HepG2 (cell line): Measurements from ENCODE around the gene FOSB. TPM values are rescaled to one million over a fixed set of nuclear protein-coding genes. Genes with fewer than 3 reads are reported as not detected.

ENCODE experiments used
- KLF13 ChIP-seq: sonication (generic); formaldehyde crosslinking; IDR thresholded peaks from 2 replicates; pipeline ENCODE4 v1.4.0; 2020; ENCODE audit warnings: mild to moderate bottlenecking, missing genetic modification reagents
- MAFF ChIP-seq: IDR thresholded peaks from 2 replicates; pipeline ENCODE4 v1.6.1; 2011; ENCODE audit warnings: low read depth, low read length, improper control_type of control experiment
- TSC22D2 ChIP-seq: sonication (generic); formaldehyde crosslinking; IDR thresholded peaks from 2 replicates; pipeline ENCODE4 v1.5.1; 2020; ENCODE audit warnings: missing genetic modification reagents, mild to moderate bottlenecking, borderline replicate concordance
- ZC3H4 ChIP-seq: sonication (generic); formaldehyde crosslinking; IDR thresholded peaks from 2 replicates; pipeline ENCODE4 v1.4.0; 2020; ENCODE audit warnings: missing genetic modification reagents, borderline replicate concordance
- ZMYM4 ChIP-seq: sonication (generic); formaldehyde crosslinking; IDR thresholded peaks from 2 replicates; pipeline ENCODE4 v1.8.1; 2023; ENCODE audit warnings: mild to moderate bottlenecking, missing genetic modification reagents
- polyA plus RNA-seq, 8 experiments: library from polyadenylated mRNA; depleted of rRNA in 3 of 8; stranded (reverse) in 7 of 8; unstranded in 1 of 8; fragments of >200 nt; fragmentation: Illumina TruSeq in 4 of 8; extraction: Trizol in 4 of 8; gene quantifications; 2 replicates each; pipeline versions ENCODE4 v1.2.1 to v1.2.3, GENCODE V29; 2011 to 2016; ENCODE audit warnings: low read depth in 4 of 8, missing spikeins in 1 of 8, mixed read lengths in 1 of 8; ENCODE audit not compliant: insufficient read depth in 1 of 8
- total RNA-seq, 5 experiments: library from RNA; depleted of rRNA; stranded (reverse); fragments of >200 nt; fragmentation: Illumina TruSeq; extraction: Trizol; gene quantifications; 2 replicates each; pipeline ENCODE4 v1.2.3, GENCODE V29; 2016; ENCODE audit warnings: low read depth in 1 of 5
- TF ChIP-seq, protein P1 (sequence below): sonication (generic); formaldehyde crosslinking; IDR thresholded peaks from 2 replicates; pipeline ENCODE4 v1.8.1; 2022; ENCODE audit warnings: low read depth, mild to moderate bottlenecking, missing genetic modification reagents
- TF ChIP-seq, protein P2 (sequence below): sonication (generic); formaldehyde crosslinking; IDR thresholded peaks from 2 replicates; pipeline ENCODE4 v1.5.0; 2020; ENCODE audit warnings: missing genetic modification reagents
- TF ChIP-seq, protein P3 (sequence below): sonication (generic); formaldehyde crosslinking; IDR thresholded peaks from 2 replicates; pipeline ENCODE4 v1.5.0; 2020; ENCODE audit warnings: missing genetic modification reagents
- TF ChIP-seq, protein P4 (sequence below): sonication (generic); formaldehyde crosslinking; IDR thresholded peaks from 2 replicates; pipeline ENCODE4 v1.8.1; 2023; ENCODE audit warnings: missing genetic modification reagents, inconsistent platforms, borderline replicate concordance

FOSB gene
- total and polyA plus RNA-seq, 2 of the 13 experiments (the other 11 are each of a cell fraction or from before 2014, with no cell fraction given) = 2.8 to 6.0 TPM

DNA sequence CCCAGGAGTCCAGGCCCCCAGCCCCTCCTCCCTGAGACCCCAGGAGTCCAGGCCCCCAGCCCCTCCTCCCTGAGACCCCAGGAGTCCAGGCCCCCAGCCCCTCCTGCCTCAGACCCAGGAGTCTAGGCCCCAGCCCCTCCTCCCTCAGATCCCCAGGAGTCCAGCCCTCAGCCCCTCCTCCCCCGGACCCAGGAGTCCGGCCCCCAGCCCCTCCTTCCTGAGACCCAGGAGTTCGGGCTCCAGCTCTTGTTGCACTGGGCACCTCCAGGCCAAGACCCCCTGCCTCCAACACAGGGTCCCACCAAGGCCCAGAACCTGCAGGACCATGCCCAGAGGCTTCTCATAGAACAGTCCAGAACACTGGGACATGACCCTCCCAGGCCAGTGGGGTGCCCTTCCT is 47.9 kb upstream of the FOSB start (continued):
- TF ChIP-seq, protein P1, sequence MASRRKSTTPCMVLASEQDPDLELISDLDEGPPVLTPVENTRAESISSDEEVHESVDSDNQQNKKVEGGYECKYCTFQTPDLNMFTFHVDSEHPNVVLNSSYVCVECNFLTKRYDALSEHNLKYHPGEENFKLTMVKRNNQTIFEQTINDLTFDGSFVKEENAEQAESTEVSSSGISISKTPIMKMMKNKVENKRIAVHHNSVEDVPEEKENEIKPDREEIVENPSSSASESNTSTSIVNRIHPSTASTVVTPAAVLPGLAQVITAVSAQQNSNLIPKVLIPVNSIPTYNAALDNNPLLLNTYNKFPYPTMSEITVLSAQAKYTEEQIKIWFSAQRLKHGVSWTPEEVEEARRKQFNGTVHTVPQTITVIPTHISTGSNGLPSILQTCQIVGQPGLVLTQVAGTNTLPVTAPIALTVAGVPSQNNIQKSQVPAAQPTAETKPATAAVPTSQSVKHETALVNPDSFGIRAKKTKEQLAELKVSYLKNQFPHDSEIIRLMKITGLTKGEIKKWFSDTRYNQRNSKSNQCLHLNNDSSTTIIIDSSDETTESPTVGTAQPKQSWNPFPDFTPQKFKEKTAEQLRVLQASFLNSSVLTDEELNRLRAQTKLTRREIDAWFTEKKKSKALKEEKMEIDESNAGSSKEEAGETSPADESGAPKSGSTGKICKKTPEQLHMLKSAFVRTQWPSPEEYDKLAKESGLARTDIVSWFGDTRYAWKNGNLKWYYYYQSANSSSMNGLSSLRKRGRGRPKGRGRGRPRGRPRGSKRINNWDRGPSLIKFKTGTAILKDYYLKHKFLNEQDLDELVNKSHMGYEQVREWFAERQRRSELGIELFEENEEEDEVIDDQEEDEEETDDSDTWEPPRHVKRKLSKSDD (CRISPR knock-in tag) = no peak
- TF ChIP-seq ZMYM4 (CRISPR knock-in tag) (no peak), MAFF (no peak), ZC3H4 (CRISPR knock-in tag) (no peak), KLF13 (CRISPR knock-in tag) (no peak), TSC22D2 (CRISPR knock-in tag) (no peak)
- TF ChIP-seq, protein P2, sequence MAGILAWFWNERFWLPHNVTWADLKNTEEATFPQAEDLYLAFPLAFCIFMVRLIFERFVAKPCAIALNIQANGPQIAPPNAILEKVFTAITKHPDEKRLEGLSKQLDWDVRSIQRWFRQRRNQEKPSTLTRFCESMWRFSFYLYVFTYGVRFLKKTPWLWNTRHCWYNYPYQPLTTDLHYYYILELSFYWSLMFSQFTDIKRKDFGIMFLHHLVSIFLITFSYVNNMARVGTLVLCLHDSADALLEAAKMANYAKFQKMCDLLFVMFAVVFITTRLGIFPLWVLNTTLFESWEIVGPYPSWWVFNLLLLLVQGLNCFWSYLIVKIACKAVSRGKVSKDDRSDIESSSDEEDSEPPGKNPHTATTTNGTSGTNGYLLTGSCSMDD (CRISPR knock-in tag) = no peak
- TF ChIP-seq, protein P3, sequence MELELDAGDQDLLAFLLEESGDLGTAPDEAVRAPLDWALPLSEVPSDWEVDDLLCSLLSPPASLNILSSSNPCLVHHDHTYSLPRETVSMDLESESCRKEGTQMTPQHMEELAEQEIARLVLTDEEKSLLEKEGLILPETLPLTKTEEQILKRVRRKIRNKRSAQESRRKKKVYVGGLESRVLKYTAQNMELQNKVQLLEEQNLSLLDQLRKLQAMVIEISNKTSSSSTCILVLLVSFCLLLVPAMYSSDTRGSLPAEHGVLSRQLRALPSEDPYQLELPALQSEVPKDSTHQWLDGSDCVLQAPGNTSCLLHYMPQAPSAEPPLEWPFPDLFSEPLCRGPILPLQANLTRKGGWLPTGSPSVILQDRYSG (CRISPR knock-in tag) = no peak
- TF ChIP-seq, protein P4, sequence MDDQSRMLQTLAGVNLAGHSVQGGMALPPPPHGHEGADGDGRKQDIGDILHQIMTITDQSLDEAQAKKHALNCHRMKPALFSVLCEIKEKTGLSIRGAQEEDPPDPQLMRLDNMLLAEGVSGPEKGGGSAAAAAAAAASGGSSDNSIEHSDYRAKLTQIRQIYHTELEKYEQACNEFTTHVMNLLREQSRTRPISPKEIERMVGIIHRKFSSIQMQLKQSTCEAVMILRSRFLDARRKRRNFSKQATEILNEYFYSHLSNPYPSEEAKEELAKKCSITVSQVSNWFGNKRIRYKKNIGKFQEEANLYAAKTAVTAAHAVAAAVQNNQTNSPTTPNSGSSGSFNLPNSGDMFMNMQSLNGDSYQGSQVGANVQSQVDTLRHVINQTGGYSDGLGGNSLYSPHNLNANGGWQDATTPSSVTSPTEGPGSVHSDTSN (CRISPR knock-in tag) = no peak
